NCI-H146 (cell line): ENCODE data around the gene HADHA.

ENCODE experiments used
- DNase-seq: peaks from one replicate; lab custom pipeline; 2025; lab: John Stamatoyannopoulos, UW

HADHA gene

GRCh38 chr2:26245231-26245732 lies 850 bp upstream of the HADHA start:
- peak; percentile 57 for DNase-seq

GRCh38 chr2:26243470-26244308 lies 743 bp downstream of the HADHA start:
- DNase-seq = no peak

GRCh38 chr2:26241928-26242436 lies 2.5 kb downstream of the HADHA start:
- no peak for DNase-seq

- DNase-seq = no peak
Observed at GRCh38 chr2:26238311-26238958, 6.0 kb downstream of the HADHA start.

- no peak for DNase-seq
Observed at GRCh38 chr2:26237868-26238267, 6.6 kb downstream of the HADHA start.

- DNase-seq = no peak
Observed at GRCh38 chr2:26235089-26235488, 9.3 kb downstream of the HADHA start.

- no peak for DNase-seq
Observed at GRCh38 chr2:26230806-26231205, 13.6 kb downstream of the HADHA start.

- no peak for DNase-seq
Observed at GRCh38 chr2:26229595-26229994, 14.8 kb downstream of the HADHA start.

- no peak for DNase-seq
Observed at GRCh38 chr2:26224095-26224494, 20.3 kb downstream of the HADHA start.

- no peak for DNase-seq
Observed at GRCh38 chr2:26223018-26223417, 21.4 kb downstream of the HADHA start.

GRCh38 chr2:26217720-26218119 lies 26.7 kb downstream of the HADHA start:
- no peak for DNase-seq

GRCh38 chr2:26216587-26216986 lies 27.8 kb downstream of the HADHA start:
- no peak for DNase-seq

- no peak for DNase-seq
Observed at GRCh38 chr2:26215833-26216232, 28.6 kb downstream of the HADHA start.

GRCh38 chr2:26214759-26215158 lies 29.7 kb downstream of the HADHA start:
- DNase-seq = no peak

GRCh38 chr2:26212011-26212410 lies 32.4 kb downstream of the HADHA start:
- DNase-seq = no peak

- no peak for DNase-seq
Observed at GRCh38 chr2:26203906-26204305, 40.5 kb downstream of the HADHA start.

GRCh38 chr2:26202981-26203490 lies 41.4 kb downstream of the HADHA start:
- no peak for DNase-seq

- DNase-seq = no peak
Observed at GRCh38 chr2:26197516-26197915, 46.9 kb downstream of the HADHA start.

GRCh38 chr2:26196683-26197418 lies 47.6 kb downstream of the HADHA start:
- DNase-seq = no peak

GRCh38 chr2:26195040-26195984 lies 49.1 kb downstream of the HADHA start:
- DNase-seq = no peak
